Tibial artery (tissue), 4 donors: ENCODE data around the gene GOLT1B.

Experiments
- DNase-seq, 2 donors: peaks; one replicate each; pipeline ENCODE4 v3.0.0-alpha.2; 2019
- H3K27ac ChIP-seq, 2 donors: fragments of 200-600 bp; sonication (generic) in 1 of 2; 1 replicate in 1 of 2; 2 replicates in 1 of 2; pipeline ENCODE4 v1.5.1; 2018 to 2019; ENCODE audit warnings: mild to moderate bottlenecking in 1 of 2
- H3K27me3 ChIP-seq, 2 donors: fragments of 200-600 bp; sonication (generic) in 1 of 2; one replicate each; pipeline versions ENCODE4 v1.5.1 to v1.6.0; 2016 to 2019
- H3K36me3 ChIP-seq, 3 donors: fragments of 200-600 bp; sonication (generic) in 2 of 3; one replicate each; pipeline ENCODE4 v1.5.1; 2016 to 2019; ENCODE audit warnings: mild to moderate bottlenecking in 2 of 3
- H3K4me1 ChIP-seq, 4 donors: fragments of 200-600 bp; sonication (generic) in 2 of 4; 1 replicate in 3 of 4; 2 replicates in 1 of 4; pipeline ENCODE4 v1.5.1; 2016 to 2019
- H3K4me3 ChIP-seq, 2 donors: fragments of 200-600 bp; sonication (generic) in 1 of 2; 1 replicate in 1 of 2; 2 replicates in 1 of 2; pipeline ENCODE4 v1.5.1; 2018 to 2019; ENCODE audit warnings: mild to moderate bottlenecking in 2 of 2
- H3K9me3 ChIP-seq, 3 donors: fragments of 200-600 bp; sonication (generic) in 1 of 3; one replicate each; pipeline ENCODE4 v1.5.1; 2016 to 2019
- intact Hi-C: fragments of 100-400 bp; cut with DNase I; formaldehyde crosslinking; loops from one replicate; pipeline ENCODE4 v1.15.0; 2023; ENCODE audit warnings: low total_unique reads
- TF ChIP-seq, protein P1 (sequence below), 2 experiments: fragments of 200-600 bp in 1 of 2; fragments of 450-650 bp in 1 of 2; IDR thresholded peaks; one replicate each; pipeline ENCODE4 v1.5.1; 2017 to 2019; ENCODE audit warnings: antibody characterized with exemption in 2 of 2, mild to moderate bottlenecking in 1 of 2, moderate library complexity in 1 of 2

The GOLT1B gene

DNA sequence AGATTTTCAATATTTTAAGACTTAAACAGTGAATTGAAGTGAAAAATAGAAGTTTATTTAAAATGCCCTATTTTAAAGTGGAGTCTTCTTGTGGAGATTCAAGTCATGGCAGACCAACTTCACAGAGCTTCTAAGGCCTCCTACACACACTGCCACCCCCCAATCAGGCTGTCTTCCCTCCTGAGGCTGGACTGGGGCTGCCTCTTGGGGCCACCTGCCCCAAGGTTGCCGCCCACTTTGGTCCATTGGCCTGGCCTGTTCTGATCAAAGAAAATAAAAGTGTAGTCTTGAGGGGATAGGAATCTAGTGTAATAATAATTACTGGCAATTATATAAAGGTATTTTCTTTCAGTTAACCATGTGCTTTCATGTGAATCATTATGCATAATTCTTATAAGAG, 1.3 kb downstream of the GOLT1B start:
- no peak for DNase-seq
- intact Hi-C loops = loop anchor here (5.0 kb wide), 2 partner anchors 159 to 179 kb away; no protein-coding TSS in a partner anchor
- H3K27me3 ChIP-seq = no peaks in the 10 kb centered on the region
- TF ChIP-seq, protein P1, sequence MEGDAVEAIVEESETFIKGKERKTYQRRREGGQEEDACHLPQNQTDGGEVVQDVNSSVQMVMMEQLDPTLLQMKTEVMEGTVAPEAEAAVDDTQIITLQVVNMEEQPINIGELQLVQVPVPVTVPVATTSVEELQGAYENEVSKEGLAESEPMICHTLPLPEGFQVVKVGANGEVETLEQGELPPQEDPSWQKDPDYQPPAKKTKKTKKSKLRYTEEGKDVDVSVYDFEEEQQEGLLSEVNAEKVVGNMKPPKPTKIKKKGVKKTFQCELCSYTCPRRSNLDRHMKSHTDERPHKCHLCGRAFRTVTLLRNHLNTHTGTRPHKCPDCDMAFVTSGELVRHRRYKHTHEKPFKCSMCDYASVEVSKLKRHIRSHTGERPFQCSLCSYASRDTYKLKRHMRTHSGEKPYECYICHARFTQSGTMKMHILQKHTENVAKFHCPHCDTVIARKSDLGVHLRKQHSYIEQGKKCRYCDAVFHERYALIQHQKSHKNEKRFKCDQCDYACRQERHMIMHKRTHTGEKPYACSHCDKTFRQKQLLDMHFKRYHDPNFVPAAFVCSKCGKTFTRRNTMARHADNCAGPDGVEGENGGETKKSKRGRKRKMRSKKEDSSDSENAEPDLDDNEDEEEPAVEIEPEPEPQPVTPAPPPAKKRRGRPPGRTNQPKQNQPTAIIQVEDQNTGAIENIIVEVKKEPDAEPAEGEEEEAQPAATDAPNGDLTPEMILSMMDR (IDR thresholded peaks at IDR 0.05) = no peak
- peaks cover 3 to 10% (median 5%) of the 10 kb centered on the region in 3 donors for H3K36me3 ChIP-seq
- H3K4me1 ChIP-seq = peaks cover 0 to 40% (median 27%) of the 10 kb centered on the region in 4 donors
- no peaks in the 10 kb centered on the region for H3K9me3 ChIP-seq
- H3K27ac ChIP-seq = peak overlapping the region in 1 of 2 donors; percentile 91
- H3K4me3 ChIP-seq = peak overlapping the region; percentile 80 to 93

- Histone ChIP-seq H3K9me3 (no peaks in the 10 kb centered on the region), H3K27ac (no peak overlapping the region), H3K27me3 (no peaks in the 10 kb centered on the region), H3K4me1 (peaks cover 0 to 24% (median 18%) of the 10 kb centered on the region in 4 donors), H3K4me3 (no peak overlapping the region), H3K36me3 (peaks cover 10 to 23% (median 18%) of the 10 kb centered on the region in 3 donors)
- TF ChIP-seq, protein P1 (IDR thresholded peaks at IDR 0.05) = no peak
- intact Hi-C loops = no loop called here
- DNase-seq = no peak
Measured at GRCh38 chr12:21505888-21506287, 4.3 kb downstream of the GOLT1B start.

DNA sequence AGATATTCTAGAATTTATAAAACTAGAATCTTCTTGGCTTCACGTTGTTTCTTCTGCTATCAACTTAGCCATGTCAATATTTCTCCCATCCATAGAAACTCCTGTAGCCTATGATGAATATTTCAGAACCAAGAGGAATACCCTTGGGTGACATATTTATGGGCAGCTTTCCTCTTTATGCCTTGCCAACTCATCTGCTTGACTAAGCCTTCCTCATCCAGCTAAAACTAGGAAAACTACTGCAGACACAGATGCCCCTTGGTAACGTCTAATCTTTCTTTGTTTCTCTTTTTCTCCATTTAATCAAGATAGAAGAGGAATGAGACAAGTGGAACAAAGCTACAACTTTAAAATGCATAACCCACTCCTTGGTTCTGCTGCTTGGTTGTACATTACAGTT, 6.3 kb downstream of the GOLT1B start:
- no peaks in the 10 kb centered on the region for H3K9me3 ChIP-seq
- H3K36me3 ChIP-seq = peaks cover 19 to 33% (median 20%) of the 10 kb centered on the region in 3 donors
- no peak overlapping the region for H3K4me3 ChIP-seq
- no peak overlapping the region for H3K27ac ChIP-seq
- peaks cover 0 to 19% (median 13%) of the 10 kb centered on the region in 4 donors for H3K4me1 ChIP-seq
- H3K27me3 ChIP-seq = no peaks in the 10 kb centered on the region
- DNase-seq = no peak
- TF ChIP-seq, protein P1 (IDR thresholded peaks at IDR 0.05) = no peak
- intact Hi-C loops = no loop called here

- no peaks in the 10 kb centered on the region for H3K27me3 ChIP-seq
- DNase-seq = no peak
- intact Hi-C loops = no loop called here
Measured at GRCh38 chr12:21509768-21510167, 8.2 kb downstream of the GOLT1B start.

DNA sequence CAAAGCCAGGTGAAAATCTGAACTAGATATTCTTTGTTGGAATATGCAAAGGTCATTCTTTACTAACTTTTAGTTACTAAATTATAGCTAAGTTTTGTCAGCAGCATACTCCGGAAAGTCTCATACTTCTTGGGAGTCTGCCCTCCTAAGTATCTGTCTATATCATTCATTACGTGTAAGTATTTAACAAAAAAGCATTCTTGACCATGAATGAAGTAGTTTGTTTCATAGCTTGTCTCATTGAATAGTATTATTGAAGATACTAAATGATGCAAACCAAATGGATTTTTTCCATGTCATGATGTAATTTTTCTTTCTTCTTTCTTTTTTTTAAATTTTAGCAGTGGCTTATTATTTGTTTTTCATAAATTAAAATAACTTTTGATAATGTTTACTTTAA, 14.7 kb downstream of the GOLT1B start:
- Histone ChIP-seq H3K27ac (no peak overlapping the region), H3K4me3 (no peak overlapping the region), H3K4me1 (no peaks in the 10 kb centered on the region), H3K27me3 (no peaks in the 10 kb centered on the region), H3K36me3 (peaks cover 28 to 42% (median 31%) of the 10 kb centered on the region in 3 donors), H3K9me3 (no peaks in the 10 kb centered on the region)
- intact Hi-C loops = no loop called here
- TF ChIP-seq, protein P1 (IDR thresholded peaks at IDR 0.05) = no peak
- DNase-seq = no peak

More at GRCh38 chr12:21509768-21510167, 8.2 kb downstream of the GOLT1B start:
- no peaks in the 10 kb centered on the region for H3K9me3 ChIP-seq
- no peak overlapping the region for H3K4me3 ChIP-seq
- peaks cover 33 to 52% (median 34%) of the 10 kb centered on the region in 3 donors for H3K36me3 ChIP-seq
- H3K4me1 ChIP-seq = peaks cover 0 to 4% (median 0%) of the 10 kb centered on the region in 4 donors
- H3K27ac ChIP-seq = no peak overlapping the region
- TF ChIP-seq, protein P1 (IDR thresholded peaks at IDR 0.05) = no peak

GRCh38 chr12:21518451-21518850, 16.9 kb downstream of the GOLT1B start:
- intact Hi-C loops = no loop called here
- H3K4me3 ChIP-seq = no peak overlapping the region
- TF ChIP-seq, protein P1 (IDR thresholded peaks at IDR 0.05) = no peak

More at GRCh38 chr12:21518451-21518850, 16.9 kb downstream of the GOLT1B start:
- Histone ChIP-seq H3K9me3 (no peaks in the 10 kb centered on the region), H3K27ac (no peak overlapping the region), H3K36me3 (peaks cover 19 to 31% (median 25%) of the 10 kb centered on the region in 3 donors), H3K27me3 (no peaks in the 10 kb centered on the region), H3K4me1 (no peaks in the 10 kb centered on the region)
- no peak for DNase-seq
